GM12873 (cell line): Measurements from ENCODE around the gene RGS17.

ENCODE experiments used
- CTCF ChIP-seq: IDR thresholded peaks from 2 replicates; pipeline ENCODE4 v1.5.1; 2012; ENCODE audit warnings: low read depth, mild to moderate bottlenecking, moderate library complexity, low read length, control low read depth; ENCODE audit not compliant: insufficient read depth; ENCODE audit errors: missing control alignments

Gene RGS17

GRCh38 chr6:153076431-153076830 is 54.7 kb downstream of the RGS17 start:
- no peak for TF ChIP-seq CTCF

- TF ChIP-seq CTCF: no peak
Measured at GRCh38 chr6:153074761-153075160, 56.3 kb downstream of the RGS17 start.

- TF ChIP-seq CTCF: no peak
Measured at GRCh38 chr6:153073841-153074240, 57.2 kb downstream of the RGS17 start.

- no peak for TF ChIP-seq CTCF
Measured at GRCh38 chr6:153070756-153071155, 60.3 kb downstream of the RGS17 start.

- no peak for TF ChIP-seq CTCF
Measured at GRCh38 chr6:153069897-153070296, 61.2 kb downstream of the RGS17 start.

- TF ChIP-seq CTCF: no peak
Measured at GRCh38 chr6:153065222-153065621, 65.9 kb downstream of the RGS17 start.

- TF ChIP-seq CTCF: no peak
Measured at GRCh38 chr6:153063936-153064335, 67.1 kb downstream of the RGS17 start.
